ENCODE measurements around the gene AGBL3. TPM values are rescaled to one million over a fixed set of nuclear protein-coding genes. Genes with fewer than 3 reads are reported as not detected.

Gene AGBL3
- total and polyA plus RNA-seq, 9 of the 15 experiments (the other 6 are each of a cell fraction or from before 2014, with no cell fraction given) = 0.54 to 2.9 (median 1.7) TPM

DNA sequence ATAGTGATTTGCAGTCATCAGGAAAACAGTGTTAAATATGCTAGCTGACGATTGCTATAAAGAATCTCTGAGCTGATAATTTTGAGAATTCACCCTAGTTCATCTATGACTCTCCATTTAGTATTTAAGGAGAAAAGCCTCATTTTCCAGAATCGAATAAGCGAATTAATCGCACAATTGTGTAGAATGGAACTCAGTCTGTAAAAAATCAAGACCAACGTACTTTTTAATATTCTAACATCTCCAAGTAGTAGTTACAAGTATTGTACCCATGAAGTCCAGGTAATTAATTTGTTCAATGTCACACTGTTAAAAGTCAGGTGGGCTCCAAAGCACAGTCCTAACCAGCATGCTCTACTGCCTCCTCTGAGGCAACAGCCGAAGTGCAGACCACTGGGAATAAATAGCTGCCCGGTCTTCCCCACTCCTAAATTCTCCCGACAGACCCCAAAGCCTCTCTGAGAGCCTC, 380 bp upstream of the AGBL3 start (continued):
- TF ChIP-seq, protein P1, sequence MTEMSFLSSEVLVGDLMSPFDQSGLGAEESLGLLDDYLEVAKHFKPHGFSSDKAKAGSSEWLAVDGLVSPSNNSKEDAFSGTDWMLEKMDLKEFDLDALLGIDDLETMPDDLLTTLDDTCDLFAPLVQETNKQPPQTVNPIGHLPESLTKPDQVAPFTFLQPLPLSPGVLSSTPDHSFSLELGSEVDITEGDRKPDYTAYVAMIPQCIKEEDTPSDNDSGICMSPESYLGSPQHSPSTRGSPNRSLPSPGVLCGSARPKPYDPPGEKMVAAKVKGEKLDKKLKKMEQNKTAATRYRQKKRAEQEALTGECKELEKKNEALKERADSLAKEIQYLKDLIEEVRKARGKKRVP (CRISPR knock-in tag; IDR thresholded peaks at IDR 0.05) = no peak
- TF ChIP-seq, protein P2, sequence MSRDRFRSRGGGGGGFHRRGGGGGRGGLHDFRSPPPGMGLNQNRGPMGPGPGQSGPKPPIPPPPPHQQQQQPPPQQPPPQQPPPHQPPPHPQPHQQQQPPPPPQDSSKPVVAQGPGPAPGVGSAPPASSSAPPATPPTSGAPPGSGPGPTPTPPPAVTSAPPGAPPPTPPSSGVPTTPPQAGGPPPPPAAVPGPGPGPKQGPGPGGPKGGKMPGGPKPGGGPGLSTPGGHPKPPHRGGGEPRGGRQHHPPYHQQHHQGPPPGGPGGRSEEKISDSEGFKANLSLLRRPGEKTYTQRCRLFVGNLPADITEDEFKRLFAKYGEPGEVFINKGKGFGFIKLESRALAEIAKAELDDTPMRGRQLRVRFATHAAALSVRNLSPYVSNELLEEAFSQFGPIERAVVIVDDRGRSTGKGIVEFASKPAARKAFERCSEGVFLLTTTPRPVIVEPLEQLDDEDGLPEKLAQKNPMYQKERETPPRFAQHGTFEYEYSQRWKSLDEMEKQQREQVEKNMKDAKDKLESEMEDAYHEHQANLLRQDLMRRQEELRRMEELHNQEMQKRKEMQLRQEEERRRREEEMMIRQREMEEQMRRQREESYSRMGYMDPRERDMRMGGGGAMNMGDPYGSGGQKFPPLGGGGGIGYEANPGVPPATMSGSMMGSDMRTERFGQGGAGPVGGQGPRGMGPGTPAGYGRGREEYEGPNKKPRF (IDR thresholded peaks at IDR 0.05; ENCODE audit: low read depth, low read length) = no peak
- TF ChIP-seq, protein P3, sequence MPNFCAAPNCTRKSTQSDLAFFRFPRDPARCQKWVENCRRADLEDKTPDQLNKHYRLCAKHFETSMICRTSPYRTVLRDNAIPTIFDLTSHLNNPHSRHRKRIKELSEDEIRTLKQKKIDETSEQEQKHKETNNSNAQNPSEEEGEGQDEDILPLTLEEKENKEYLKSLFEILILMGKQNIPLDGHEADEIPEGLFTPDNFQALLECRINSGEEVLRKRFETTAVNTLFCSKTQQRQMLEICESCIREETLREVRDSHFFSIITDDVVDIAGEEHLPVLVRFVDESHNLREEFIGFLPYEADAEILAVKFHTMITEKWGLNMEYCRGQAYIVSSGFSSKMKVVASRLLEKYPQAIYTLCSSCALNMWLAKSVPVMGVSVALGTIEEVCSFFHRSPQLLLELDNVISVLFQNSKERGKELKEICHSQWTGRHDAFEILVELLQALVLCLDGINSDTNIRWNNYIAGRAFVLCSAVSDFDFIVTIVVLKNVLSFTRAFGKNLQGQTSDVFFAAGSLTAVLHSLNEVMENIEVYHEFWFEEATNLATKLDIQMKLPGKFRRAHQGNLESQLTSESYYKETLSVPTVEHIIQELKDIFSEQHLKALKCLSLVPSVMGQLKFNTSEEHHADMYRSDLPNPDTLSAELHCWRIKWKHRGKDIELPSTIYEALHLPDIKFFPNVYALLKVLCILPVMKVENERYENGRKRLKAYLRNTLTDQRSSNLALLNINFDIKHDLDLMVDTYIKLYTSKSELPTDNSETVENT (CRISPR knock-in tag; IDR thresholded peaks at IDR 0.05) = no peak
- TF ChIP-seq RFX7 (CRISPR knock-in tag; IDR thresholded peaks at IDR 0.05) (no peak), SAFB2 (IDR thresholded peaks at IDR 0.05; ENCODE audit: borderline replicate concordance, low read depth, low read length, severe bottlenecking) (no peak), ZFP1 (CRISPR knock-in tag; IDR thresholded peaks at IDR 0.05) (no peak), ZKSCAN3 (CRISPR knock-in tag; IDR thresholded peaks at IDR 0.05) (no peak), ZNF316 (IDR thresholded peaks at IDR 0.05) (no peak), SAP30 (IDR thresholded peaks at IDR 0.05; ENCODE audit: borderline replicate concordance, insufficient read depth, low read depth, low read length, poor library complexity, severe bottlenecking) (no peak), MAFF (IDR thresholded peaks at IDR 0.05; ENCODE audit: low read length) (no peak)
- TF ChIP-seq, protein P4, sequence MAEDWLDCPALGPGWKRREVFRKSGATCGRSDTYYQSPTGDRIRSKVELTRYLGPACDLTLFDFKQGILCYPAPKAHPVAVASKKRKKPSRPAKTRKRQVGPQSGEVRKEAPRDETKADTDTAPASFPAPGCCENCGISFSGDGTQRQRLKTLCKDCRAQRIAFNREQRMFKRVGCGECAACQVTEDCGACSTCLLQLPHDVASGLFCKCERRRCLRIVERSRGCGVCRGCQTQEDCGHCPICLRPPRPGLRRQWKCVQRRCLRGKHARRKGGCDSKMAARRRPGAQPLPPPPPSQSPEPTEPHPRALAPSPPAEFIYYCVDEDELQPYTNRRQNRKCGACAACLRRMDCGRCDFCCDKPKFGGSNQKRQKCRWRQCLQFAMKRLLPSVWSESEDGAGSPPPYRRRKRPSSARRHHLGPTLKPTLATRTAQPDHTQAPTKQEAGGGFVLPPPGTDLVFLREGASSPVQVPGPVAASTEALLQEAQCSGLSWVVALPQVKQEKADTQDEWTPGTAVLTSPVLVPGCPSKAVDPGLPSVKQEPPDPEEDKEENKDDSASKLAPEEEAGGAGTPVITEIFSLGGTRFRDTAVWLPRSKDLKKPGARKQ (CRISPR knock-in tag; IDR thresholded peaks at IDR 0.05) = 0 out of 2 replicates have a peak, but pooled peaks have one; percentile 47
- TF ChIP-seq, protein P5, sequence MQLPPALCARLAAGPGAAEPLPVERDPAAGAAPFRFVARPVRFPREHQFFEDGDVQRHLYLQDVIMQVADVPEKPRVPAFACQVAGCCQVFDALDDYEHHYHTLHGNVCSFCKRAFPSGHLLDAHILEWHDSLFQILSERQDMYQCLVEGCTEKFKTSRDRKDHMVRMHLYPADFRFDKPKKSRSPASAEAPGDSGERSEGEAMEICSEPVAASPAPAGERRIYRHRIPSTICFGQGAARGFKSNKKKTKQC (CRISPR knock-in tag; IDR thresholded peaks at IDR 0.05) = no peak
- TF ChIP-seq, protein P6, sequence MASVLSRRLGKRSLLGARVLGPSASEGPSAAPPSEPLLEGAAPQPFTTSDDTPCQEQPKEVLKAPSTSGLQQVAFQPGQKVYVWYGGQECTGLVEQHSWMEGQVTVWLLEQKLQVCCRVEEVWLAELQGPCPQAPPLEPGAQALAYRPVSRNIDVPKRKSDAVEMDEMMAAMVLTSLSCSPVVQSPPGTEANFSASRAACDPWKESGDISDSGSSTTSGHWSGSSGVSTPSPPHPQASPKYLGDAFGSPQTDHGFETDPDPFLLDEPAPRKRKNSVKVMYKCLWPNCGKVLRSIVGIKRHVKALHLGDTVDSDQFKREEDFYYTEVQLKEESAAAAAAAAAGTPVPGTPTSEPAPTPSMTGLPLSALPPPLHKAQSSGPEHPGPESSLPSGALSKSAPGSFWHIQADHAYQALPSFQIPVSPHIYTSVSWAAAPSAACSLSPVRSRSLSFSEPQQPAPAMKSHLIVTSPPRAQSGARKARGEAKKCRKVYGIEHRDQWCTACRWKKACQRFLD (CRISPR knock-in tag; IDR thresholded peaks at IDR 0.05) = 0 out of 2 replicates have a peak, but pooled peaks have one; percentile 64
- TF ChIP-seq, protein P7, sequence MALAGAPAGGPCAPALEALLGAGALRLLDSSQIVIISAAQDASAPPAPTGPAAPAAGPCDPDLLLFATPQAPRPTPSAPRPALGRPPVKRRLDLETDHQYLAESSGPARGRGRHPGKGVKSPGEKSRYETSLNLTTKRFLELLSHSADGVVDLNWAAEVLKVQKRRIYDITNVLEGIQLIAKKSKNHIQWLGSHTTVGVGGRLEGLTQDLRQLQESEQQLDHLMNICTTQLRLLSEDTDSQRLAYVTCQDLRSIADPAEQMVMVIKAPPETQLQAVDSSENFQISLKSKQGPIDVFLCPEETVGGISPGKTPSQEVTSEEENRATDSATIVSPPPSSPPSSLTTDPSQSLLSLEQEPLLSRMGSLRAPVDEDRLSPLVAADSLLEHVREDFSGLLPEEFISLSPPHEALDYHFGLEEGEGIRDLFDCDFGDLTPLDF (CRISPR knock-in tag; IDR thresholded peaks at IDR 0.05) = no peak
- TF ChIP-seq, protein P8, sequence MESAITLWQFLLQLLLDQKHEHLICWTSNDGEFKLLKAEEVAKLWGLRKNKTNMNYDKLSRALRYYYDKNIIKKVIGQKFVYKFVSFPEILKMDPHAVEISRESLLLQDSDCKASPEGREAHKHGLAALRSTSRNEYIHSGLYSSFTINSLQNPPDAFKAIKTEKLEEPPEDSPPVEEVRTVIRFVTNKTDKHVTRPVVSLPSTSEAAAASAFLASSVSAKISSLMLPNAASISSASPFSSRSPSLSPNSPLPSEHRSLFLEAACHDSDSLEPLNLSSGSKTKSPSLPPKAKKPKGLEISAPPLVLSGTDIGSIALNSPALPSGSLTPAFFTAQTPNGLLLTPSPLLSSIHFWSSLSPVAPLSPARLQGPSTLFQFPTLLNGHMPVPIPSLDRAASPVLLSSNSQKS (CRISPR knock-in tag; IDR thresholded peaks at IDR 0.05) = no peak
